Kidney (tissue), 14 donors: ENCODE results near the gene OSBPL10. TPM values are rescaled to one million over a fixed set of nuclear protein-coding genes. Genes with fewer than 3 reads are reported as not detected.

Experiments used
- DNase-seq, 5 donors: peaks; one replicate each; pipeline ENCODE4 v3.0.0-alpha.2; 2013 to 2020
- FAIRE-seq: peaks from 2 replicates; lab custom pipeline; 2012; peaks lifted over from hg19 to GRCh38; lab: Jason Lieb, UNC
- H3K27ac ChIP-seq, 2 donors: one replicate each; pipeline ENCODE4 v1.7.0; 2013; ENCODE audit warnings: low read depth in 2 of 2, low read length in 2 of 2, inconsistent platforms in 1 of 2
- H3K27me3 ChIP-seq: one replicate; pipeline ENCODE4 v1.7.1; 2013; ENCODE audit warnings: low read length, inconsistent platforms; ENCODE audit not compliant: control insufficient read depth, insufficient read depth
- H3K36me3 ChIP-seq, 3 donors: one replicate each; pipeline versions ENCODE4 v1.7.0 to v1.7.1; 2013; ENCODE audit warnings: low read length in 3 of 3, control low read depth in 1 of 3, inconsistent platforms in 1 of 3; ENCODE audit not compliant: insufficient read depth in 3 of 3, control insufficient read depth in 2 of 3
- H3K4me1 ChIP-seq, 3 donors: one replicate each; pipeline versions ENCODE4 v1.7.0 to v1.7.1; 2013; ENCODE audit warnings: low read length in 3 of 3, inconsistent platforms in 1 of 3, low read depth in 1 of 3; ENCODE audit not compliant: control insufficient read depth in 2 of 3, insufficient read depth in 2 of 3
- H3K4me3 ChIP-seq, 3 donors: one replicate each; pipeline versions ENCODE4 v1.7.0 to v1.8.1; 2013; ENCODE audit warnings: low read length in 3 of 3, control low read depth in 1 of 3, inconsistent platforms in 1 of 3
- H3K9ac ChIP-seq, 3 donors: one replicate each; pipeline versions ENCODE4 v1.7.0 to v1.7.1; 2013; ENCODE audit warnings: low read length in 3 of 3, control low read depth in 1 of 3, inconsistent platforms in 1 of 3
- H3K9me3 ChIP-seq, 3 donors: one replicate each; pipeline versions ENCODE4 v1.7.0 to v1.7.1; 2013; ENCODE audit warnings: low read length in 3 of 3, control low read depth in 1 of 3, inconsistent platforms in 1 of 3; ENCODE audit not compliant: control insufficient read depth in 2 of 3, insufficient read depth in 1 of 3
- CTCF ChIP-seq: IDR thresholded peaks from 3 replicates; pipeline ENCODE4 v1.5.1; 2012; ENCODE audit warnings: mild to moderate bottlenecking, moderate library complexity, borderline replicate concordance; ENCODE audit not compliant: insufficient read depth; ENCODE audit errors: extremely low read depth
- intact Hi-C: fragments of 100-400 bp; cut with DNase I; formaldehyde crosslinking; loops from one replicate; pipeline ENCODE4 v1.11.1; 2022
- polyA plus RNA-seq: library from polyadenylated mRNA; stranded (reverse); fragments of 350-450 nt; fragmentation: Illumina TruSeq; extraction: RNeasy Lipid Tissue Mini Kit (QIAGEN cat#74804); gene quantifications from one replicate; pipeline ENCODE4 v1.2.3, GENCODE V29; 2014; ENCODE audit warnings: low read depth, low replicate concordance; ENCODE audit not compliant: insufficient read depth
- total RNA-seq: library from RNA; stranded (reverse); fragmentation: NEBNext Ultra II Directional; extraction: Animal tissue kit (Norgen Biotek cat#: 25700); gene quantifications from one replicate; pipeline ENCODE4 v1.2.1, GENCODE V29; 2021
- donor health status: control.
- donor health status: control.
- donor health status: control.
- donor health status: control.
- donor health status: control.
- donor health status: DM: yes; HTN: yes; CAD: no.
- donor health status: Normal renal cell carcinoma (clear cell type).

The OSBPL10 gene
- total and polyA plus RNA-seq, 2 donors from 2014 or later, result 11.8 to 89.3 TPM

GRCh38 chr3:31704591-31705179, 276.4 kb downstream of the OSBPL10 start:
- Histone ChIP-seq H3K27ac (peak overlapping the region in 1 of 2 donors; percentile 23), H3K9ac (no peak overlapping the region), H3K27me3 (no peaks in the 10 kb centered on the region), H3K9me3 (no peaks in the 10 kb centered on the region), H3K4me3 (no peak overlapping the region), H3K36me3 (peaks cover 0 to 12% (median 11%) of the 10 kb centered on the region in 3 donors), H3K4me1 (no peaks in the 10 kb centered on the region)
- no peak for FAIRE-seq
- no peak for TF ChIP-seq CTCF
- intact Hi-C loops, result no loop called here
- DNase-seq, result peak in 3 of 5 donors; percentile 24 to 77 (median 62)

- FAIRE-seq (no peak), DNase-seq (no peak)
- no peaks in the 10 kb centered on the region for H3K27me3 ChIP-seq
- H3K4me3 ChIP-seq, result no peak overlapping the region
- no peak overlapping the region for H3K9ac ChIP-seq
- TF ChIP-seq CTCF, result no peak
- intact Hi-C loops, result no loop called here
- H3K9me3 ChIP-seq, result no peaks in the 10 kb centered on the region
- H3K4me1 ChIP-seq, result no peaks in the 10 kb centered on the region
- H3K27ac ChIP-seq, result peak overlapping the region in 1 of 2 donors; percentile 23
- peaks cover 0 to 14% (median 11%) of the 10 kb centered on the region in 3 donors for H3K36me3 ChIP-seq
Observed at GRCh38 chr3:31704156-31704555, 276.9 kb downstream of the OSBPL10 start.

- no peak overlapping the region for H3K4me3 ChIP-seq
- intact Hi-C loops, result no loop called here
- no peaks in the 10 kb centered on the region for H3K4me1 ChIP-seq
- DNase-seq, result no peak
- H3K27me3 ChIP-seq, result no peaks in the 10 kb centered on the region
- H3K9me3 ChIP-seq, result no peaks in the 10 kb centered on the region
- FAIRE-seq, result no peak
- H3K27ac ChIP-seq, result no peak overlapping the region
- peaks cover 0 to 13% (median 11%) of the 10 kb centered on the region in 3 donors for H3K36me3 ChIP-seq
- no peak overlapping the region for H3K9ac ChIP-seq
- TF ChIP-seq CTCF, result no peak
Observed at GRCh38 chr3:31701286-31701685, 279.8 kb downstream of the OSBPL10 start.
